HG02970 (cell line): ENCODE data around the gene WFDC2.

Experiments used
- ATAC-seq: cut with Tn5 transposase; IDR thresholded peaks from one replicate; pipeline ENCODE4 v1.9.1; 2021; ENCODE audit warnings: mild to moderate bottlenecking, moderate library complexity, moderate number of reproducible peaks; ENCODE audit not compliant: unreplicated experiment, low FRiP score

The WFDC2 gene

DNA sequence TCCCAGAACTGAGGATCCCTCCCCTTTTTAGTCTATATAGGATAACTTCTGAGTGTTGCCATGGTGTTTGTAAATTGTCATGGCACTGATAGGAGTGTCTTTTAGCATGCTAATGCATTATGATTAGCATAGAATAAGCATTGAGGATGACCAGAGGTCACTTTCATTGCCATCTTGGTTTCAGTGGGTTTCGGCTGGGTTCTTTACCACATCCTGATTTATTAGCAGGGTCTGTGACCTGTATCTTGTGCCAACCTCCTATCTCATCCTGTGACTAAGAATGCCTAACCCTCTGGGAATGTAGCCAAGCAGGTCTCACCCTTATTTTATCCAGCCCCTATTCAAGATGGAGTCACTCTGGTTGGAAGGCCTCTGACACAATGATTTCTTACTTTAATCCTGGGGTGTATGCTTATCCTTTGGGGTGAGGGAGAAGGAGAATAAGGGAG, 19.6 kb downstream of the WFDC2 start:
- ATAC-seq = no peak

DNA sequence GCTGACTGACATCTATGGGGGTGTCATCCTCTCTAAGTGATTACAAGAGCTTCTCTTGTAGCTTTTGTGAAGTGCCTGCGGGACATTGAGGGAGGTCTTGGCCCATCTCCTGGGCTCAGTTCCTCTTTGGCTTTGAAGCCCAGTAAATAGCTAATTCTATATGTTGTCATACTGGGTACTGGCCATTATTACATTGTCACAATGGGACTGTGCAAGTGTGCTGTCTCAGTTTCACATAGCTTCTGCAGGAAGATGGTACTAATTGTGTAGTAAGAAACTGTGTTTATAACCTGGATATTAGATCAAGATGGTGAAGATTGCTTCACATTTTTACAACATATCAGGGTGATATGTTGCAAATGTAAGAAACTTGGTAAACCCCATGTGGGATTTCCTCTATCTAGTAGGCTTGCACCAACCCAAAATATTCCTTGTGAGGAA, 26.0 kb downstream of the WFDC2 start:
- ATAC-seq = no peak

DNA sequence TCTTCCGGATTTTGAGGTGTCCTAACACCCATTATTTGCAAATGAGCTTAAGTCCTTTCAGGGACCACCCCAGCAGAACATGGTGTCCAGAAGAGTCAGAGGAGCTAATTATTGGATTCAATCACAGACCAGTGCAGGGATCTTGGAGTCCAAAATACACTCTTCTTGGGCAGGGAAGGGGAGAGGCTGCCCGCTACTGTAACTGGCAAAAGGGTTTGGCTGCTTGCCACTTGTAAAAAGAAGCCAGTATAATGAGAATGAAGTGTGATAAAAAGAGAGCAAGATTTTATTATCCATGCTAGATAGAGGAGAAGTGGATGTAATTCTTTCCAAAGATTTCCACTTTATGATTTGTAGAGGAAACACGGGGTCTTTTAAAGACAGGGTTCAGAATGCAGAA, 26.6 kb downstream of the WFDC2 start:
- ATAC-seq = no peak

DNA sequence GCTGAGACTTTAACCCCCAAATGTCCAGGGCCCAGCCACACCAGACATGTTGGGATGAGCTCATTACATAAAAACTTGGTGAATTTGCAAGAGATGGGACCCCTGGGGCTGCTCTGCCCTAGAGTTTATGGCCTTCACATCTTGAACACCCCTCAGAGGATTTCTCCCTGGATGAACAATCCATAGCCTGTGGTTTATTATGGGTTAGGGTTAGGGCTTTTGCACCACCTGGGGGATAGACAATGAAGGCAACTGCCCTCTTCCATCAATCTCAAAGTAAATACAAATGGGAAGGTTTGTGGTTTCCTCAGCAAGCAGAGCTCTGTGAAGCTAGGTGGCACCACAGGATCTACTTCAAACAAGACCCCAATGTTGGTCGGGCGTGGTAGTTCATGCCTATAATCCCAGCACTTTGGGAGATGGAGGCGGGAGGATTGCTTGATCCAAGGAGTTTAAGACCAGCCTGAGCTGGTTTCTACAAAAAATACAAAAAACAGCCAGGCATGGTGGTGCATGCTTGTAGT, 28.5 kb downstream of the WFDC2 start:
- ATAC-seq = no peak

DNA sequence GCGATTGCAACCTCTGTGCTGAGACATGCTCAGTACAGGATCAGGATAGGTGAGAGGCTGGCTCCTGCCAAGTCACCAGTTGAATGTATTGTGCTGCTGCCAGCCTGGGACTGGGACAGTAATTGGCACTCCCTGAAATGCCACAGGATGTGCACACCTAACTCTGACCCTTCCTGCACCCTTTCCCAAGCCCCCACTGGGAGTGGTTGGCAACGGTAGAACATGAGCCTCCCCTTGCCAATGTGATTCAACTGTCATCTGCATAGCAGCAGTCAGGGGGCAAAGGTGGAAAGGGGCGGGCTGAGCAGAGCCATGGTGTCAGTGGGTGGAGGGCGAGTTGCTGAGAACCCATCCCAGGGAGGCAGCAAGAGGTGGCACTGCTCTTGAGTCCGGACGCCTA, 30.5 kb downstream of the WFDC2 start:
- no peak for ATAC-seq

DNA sequence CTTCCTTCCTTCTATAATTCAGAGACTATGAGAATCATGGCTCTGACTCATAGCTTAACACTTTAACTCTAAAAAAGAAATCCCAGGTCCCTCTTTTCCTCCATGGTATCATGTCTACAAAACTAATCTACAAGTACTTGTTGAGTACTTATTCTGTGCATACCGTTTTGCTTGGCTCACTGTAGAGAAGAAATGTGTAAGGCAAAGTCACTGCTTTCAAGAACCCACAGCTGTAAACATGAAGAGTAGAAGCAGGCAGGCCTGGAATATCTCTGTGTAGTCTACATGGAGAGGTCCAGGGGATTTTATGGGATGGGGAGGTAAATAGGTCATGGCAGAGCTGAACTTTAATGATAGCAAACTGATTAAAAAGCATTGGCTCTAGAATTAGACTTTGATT, 32.0 kb downstream of the WFDC2 start:
- ATAC-seq = no peak

DNA sequence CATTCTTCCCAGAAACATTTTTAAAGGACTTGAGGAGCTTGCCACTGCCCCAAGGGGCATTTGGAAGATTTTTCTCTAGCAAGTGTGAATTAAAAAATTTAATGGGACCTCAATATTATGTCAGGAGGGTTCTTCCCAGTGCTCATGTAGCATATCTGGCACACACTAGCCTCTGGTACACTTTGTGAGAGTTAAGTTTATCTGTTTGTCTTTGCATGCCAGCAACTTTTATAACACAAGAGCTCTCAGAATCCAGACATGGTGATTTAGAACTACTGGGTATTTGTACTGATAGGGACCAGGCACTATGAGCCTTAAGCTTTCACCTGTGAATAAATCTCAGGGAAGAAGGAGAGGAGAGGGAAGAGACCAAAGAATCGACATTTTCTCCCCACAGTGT, 33.0 kb downstream of the WFDC2 start:
- ATAC-seq = no peak

DNA sequence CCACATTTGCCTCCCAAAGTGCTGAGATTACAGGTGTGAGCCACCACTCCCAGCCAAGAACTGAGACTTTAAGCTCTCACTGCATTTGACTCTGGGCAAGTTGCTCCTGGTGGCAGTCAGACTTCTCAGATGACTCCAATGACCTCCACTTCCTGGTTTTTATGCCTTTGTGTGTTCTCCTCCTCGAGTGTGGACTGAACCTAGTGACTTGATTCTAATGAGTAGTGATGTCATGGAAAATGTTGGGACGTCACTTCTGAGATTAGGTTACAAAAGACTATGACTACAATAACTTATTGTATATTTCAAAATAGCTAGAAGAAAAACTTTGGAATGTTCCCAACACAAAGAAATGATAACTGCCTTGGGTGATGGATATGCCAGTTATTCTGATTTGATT, 33.9 kb downstream of the WFDC2 start:
- ATAC-seq = no peak

DNA sequence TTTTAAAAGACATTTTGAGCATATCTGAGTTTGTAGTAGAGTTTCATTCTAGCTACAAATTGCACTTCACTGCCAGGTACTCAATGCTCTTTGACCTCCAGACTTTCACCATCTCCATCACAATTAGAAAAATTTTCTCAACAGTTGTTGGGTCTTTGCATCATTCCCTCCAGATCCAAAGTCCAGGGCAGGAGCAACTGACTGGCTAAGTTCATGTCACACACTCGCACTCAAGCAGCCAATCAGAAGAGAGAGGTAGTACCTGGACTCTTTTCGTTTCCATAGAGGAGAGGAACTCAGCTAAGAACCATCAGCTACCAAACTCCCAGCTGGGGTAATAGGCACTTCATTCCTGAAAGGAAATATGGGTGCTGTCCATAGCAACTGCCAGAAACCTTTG, 36.8 kb downstream of the WFDC2 start:
- ATAC-seq = no peak

DNA sequence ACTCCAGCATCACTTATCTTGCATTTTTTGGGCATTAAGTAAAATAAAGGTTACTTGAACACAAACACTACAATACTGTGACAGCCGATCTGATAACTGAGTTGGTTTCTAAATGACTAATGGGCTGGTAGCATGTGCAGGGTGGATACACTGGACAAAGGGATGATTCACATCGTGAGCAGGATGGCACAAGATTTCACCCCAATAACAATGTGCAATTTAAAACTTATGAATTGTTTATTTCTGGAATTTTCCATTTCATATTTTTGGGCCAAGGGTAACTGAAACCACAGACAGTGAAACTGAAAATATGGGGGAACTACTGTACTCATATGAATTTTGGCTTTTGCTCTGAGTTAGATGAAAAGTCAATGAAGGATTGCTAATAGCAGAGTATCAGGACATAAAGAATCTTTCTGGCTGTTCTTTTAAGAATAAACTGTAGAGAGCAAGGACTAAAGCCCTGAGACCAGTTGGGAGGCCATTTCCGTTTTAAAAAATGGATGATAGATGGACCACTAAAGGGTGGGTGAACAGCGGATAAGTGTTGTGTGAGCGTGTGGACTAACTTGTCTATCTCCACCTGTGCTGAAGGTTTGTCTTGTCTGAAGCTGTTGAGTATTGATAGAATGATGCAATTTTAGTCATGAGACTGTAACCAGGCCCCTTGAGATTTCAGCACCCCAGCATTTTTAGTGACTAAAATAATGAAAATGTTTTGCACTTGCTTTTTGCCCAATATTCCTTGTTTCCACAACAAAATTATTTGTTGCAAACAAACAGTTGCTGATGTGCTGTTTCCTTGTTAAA, 37.7 kb downstream of the WFDC2 start:
- no peak for ATAC-seq

DNA sequence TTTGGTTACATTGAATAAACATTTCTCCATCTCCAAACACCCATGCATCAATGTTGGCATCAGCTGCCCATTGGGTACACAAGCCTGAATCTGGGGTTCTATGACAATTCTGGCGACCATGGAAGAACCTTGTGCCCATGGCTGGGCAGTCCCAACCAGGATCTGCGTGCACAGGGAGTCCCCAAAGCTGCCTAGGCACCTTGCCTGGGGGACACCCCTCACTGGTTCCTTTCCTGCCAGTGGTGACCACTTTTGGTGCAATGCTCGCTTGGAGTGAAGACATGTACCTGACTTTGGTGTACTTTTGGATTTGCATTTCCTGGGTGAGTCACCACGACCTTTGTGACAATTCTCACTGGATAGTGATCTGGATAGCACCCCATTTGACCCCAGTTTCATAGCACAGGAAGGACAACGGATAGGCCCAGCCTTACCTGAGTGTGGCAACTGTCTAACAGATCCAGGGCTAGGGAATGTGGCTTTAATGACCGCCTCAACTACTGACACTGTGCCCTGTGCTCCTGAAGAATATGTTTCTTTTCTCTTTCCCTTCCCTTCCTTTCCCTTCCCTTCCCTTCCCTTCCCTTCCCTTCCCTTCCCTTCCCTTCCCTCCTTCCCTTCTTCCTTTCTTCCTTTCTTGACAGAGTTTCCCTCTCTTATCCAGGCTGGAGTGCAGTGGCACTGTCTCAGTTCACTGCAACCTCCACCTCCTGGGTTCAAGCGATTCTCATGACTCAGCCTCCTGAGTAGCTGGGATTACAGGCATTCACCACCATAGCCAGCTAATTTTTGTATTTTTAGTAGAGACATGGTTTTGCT, 38.7 kb downstream of the WFDC2 start:
- ATAC-seq = no peak

DNA sequence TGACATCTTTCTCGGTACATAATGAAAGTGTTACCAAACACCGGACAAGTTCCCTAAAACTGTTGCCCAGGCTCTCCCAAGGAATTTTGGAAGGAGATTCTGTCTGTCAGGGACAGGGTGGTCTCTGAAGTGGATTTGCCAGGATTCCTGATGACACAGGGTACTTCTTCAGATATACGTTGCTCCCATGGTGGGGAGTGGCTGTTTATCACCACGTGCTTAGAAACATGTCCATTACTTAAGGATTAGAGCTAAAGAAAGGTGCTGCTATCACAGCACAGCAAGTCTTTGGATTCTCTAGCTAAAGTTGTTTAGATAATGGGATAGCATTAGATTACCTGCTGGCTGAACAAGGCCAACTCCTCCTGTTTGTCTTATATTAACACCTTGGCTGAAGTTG, 39.5 kb downstream of the WFDC2 start:
- ATAC-seq = no peak

DNA sequence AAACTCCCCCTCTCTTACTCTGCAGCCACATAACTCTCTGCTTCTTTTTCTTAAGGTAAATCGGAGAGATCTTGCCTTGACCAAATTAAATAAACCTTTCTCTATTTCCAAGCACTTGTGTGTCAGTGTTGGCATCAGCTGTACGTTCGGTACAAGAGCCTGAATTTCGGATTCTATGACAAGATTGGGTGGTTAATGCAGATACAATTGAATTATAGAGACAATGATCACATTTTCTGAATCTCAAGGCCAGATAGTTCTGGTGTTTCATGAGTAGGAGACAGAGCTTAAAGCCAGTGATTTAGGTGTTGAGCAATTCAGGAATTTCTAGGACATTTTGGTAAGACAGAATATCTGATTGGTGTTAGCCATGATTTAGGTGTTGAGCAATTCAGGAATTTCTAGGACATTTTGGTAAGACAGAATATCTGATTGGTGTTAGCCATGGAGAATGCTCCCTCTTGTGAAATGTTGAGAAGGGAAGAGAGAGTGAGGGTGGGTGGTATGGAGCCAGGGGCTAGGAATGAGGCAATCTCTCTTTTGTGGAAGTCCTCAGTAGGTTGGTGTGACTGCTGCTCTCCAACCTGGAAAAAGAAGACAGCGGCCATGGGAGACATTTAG, 40.8 kb downstream of the WFDC2 start:
- no peak for ATAC-seq

DNA sequence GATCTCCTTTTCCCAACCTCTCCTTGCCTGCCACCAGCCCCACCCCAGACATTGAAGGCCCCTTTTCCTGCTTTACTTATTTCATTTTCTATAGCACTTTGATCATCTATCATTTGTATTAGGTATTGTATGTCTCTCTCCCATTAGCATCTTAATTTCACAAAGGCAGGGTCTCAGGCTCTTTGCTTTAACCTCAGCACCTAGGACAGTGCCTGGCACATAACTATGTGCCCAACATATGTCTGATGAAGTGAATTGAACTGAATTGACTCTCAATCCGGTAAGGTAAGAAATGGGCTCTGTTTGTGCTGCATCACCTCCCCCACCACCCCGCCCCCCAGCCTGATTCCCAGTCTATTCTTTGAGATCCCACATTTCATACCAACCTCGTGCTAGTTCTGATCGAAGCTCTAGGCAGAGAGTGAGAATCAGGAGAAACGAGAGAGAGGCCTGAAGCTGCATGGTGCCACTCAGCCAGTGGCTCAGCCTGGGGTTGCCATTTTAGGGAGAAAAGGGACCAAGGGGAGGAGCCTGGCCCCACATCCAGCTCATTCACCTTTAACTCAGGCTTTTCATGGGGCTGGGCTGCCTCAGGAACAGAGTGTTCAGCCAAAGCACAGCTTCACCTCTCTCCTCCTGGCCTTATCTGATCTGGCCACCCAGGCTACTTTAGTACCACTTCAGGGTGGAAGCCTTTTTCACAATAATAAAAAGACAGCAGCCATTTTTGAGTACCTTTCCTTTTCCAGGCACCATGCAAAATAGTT, 45.8 kb downstream of the WFDC2 start, which contains the start of gene SPINT3:
Gene SPINT3 (minus strand): TSS at position 476 of the 767 bp plus-strand sequence. CDS start 14 bp downstream, at position 462.
- ATAC-seq = no peak

DNA sequence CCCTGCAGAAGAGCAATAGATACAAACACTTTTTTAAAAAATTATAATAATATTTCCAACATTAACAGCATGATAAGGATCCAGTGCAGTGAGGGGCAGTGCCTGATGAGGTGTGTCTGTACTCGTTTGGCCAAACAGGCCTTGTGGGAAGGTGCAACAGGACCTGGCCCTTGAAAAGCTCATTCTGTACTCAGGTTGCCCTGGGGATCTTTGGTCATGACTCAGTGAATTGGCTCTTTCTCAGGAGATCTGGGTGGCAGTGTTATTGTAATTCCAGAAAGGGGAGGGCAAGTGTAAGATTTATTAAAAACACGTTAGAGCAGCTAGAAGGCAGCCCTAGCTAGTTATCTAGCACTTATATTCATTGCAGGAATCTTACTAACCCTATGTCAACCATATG, 48.7 kb downstream of the WFDC2 start:
- no peak for ATAC-seq

DNA sequence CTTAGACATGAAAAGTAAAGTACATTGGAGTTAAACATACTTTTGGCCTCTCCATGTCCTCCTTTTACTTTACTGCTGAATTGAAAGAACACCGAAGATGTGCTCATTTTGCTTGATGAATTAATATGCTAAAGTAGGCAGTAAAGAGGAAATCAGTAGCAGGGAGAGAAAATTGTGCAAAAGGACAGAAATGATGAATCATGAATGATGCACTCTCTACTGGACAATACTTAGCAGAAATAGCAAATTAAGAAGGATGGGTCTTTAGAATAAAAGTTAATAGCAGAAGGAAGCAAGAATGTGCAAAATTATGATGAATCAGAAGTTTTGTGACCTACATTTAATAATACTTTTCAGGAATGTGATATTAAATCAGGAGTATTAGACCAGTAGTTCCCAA, 54.3 kb downstream of the WFDC2 start:
- ATAC-seq = no peak

DNA sequence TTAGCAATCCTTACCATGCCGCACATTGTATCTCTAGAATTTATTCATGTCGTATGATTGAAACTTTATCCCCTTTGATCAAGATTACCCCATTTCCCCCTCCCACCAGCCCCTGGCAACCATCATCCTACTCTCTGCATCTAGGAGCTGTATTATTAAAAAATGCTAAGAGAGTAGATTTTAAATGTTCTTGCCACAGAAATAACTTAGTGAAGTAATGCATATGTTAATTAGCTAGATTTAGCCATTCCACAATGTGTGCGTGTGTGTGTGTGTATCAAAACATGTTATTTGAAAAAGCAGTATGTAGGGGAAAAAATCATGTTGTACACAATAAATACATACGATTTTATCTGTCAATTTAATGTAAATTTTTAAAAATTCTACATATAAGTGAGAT, 57.7 kb downstream of the WFDC2 start:
- no peak for ATAC-seq
